Progenitor cell of endocrine pancreas (in vitro differentiated cells): ENCODE results near the gene KRTAP5-7. TPM values are rescaled to one million over a fixed set of nuclear protein-coding genes. Genes with fewer than 3 reads are reported as not detected.

Experiments used
- DNase-seq: peaks from one replicate; pipeline ENCODE4 v3.0.0; 2021; ENCODE audit warnings: low spot score; ENCODE audit not compliant: unreplicated experiment
- H3K27ac Mint-ChIP-seq: 2 replicates; pipeline ENCODE4 v1.8.0; 2021; ENCODE audit warnings: mild to moderate bottlenecking, moderate library complexity, mixed read lengths
- H3K27me3 Mint-ChIP-seq: 2 replicates; pipeline ENCODE4 v1.8.0; 2021; ENCODE audit warnings: mixed read lengths
- H3K36me3 Mint-ChIP-seq: 2 replicates; pipeline ENCODE4 v1.8.0; 2022; ENCODE audit warnings: mixed read lengths; ENCODE audit not compliant: insufficient read depth
- H3K4me1 Mint-ChIP-seq: 2 replicates; pipeline ENCODE4 v1.8.0; 2021; ENCODE audit warnings: low read depth, mixed read lengths
- H3K4me3 Mint-ChIP-seq: 2 replicates; pipeline ENCODE4 v1.8.0; 2021; ENCODE audit warnings: low read depth, mild to moderate bottlenecking, moderate library complexity, mixed read lengths
- H3K9me3 Mint-ChIP-seq: 2 replicates; pipeline ENCODE4 v1.8.0; 2021; ENCODE audit warnings: low read depth, mixed read lengths
- CTCF ChIP-seq: fragments of 200-600 bp; sonication (generic); IDR thresholded peaks from one replicate; pipeline ENCODE4 v1.5.0; 2021; ENCODE audit warnings: antibody characterized with exemption, mild to moderate bottlenecking; ENCODE audit not compliant: unreplicated experiment
- total RNA-seq: library from RNA; stranded (reverse); gene quantifications from 2 replicates; pipeline ENCODE4 v1.2.1, GENCODE V29; 2021

Gene KRTAP5-7
- total RNA-seq, 1 donor from 2014 or later = 0.41 TPM

- no peak for DNase-seq
- TF ChIP-seq CTCF = no peak
- Mint-ChIP-seq H3K27ac (no peak overlapping the region), H3K4me1 (peaks cover 8% of the 10 kb centered on the region), H3K4me3 (no peak overlapping the region), H3K9me3 (no peaks in the 10 kb centered on the region), H3K27me3 (no peaks in the 10 kb centered on the region), H3K36me3 (peaks cover 45% of the 10 kb centered on the region)
Observed at GRCh38 chr11:71482746-71483364, 44.2 kb upstream of the KRTAP5-7 start.

GRCh38 chr11:71483692-71484091 lies 43.4 kb upstream of the KRTAP5-7 start:
- Mint-ChIP-seq H3K27ac (no peak overlapping the region), H3K27me3 (no peaks in the 10 kb centered on the region), H3K9me3 (no peaks in the 10 kb centered on the region), H3K4me1 (peaks cover 16% of the 10 kb centered on the region), H3K36me3 (peaks cover 46% of the 10 kb centered on the region), H3K4me3 (no peak overlapping the region)
- TF ChIP-seq CTCF = no peak
- DNase-seq = no peak

GRCh38 chr11:71484248-71485062 lies 42.6 kb upstream of the KRTAP5-7 start:
- H3K4me1 Mint-ChIP-seq = peaks cover 19% of the 10 kb centered on the region
- no peak overlapping the region for H3K27ac Mint-ChIP-seq
- no peak for TF ChIP-seq CTCF
- no peaks in the 10 kb centered on the region for H3K27me3 Mint-ChIP-seq
- no peaks in the 10 kb centered on the region for H3K9me3 Mint-ChIP-seq
- DNase-seq = no peak
- H3K4me3 Mint-ChIP-seq = no peak overlapping the region
- peaks cover 46% of the 10 kb centered on the region for H3K36me3 Mint-ChIP-seq

GRCh38 chr11:71485063-71485399 lies 42.0 kb upstream of the KRTAP5-7 start:
- Mint-ChIP-seq H3K27ac (no peak overlapping the region), H3K27me3 (no peaks in the 10 kb centered on the region), H3K9me3 (no peaks in the 10 kb centered on the region), H3K36me3 (peaks cover 44% of the 10 kb centered on the region), H3K4me3 (no peak overlapping the region), H3K4me1 (peaks cover 19% of the 10 kb centered on the region)
- no peak for DNase-seq
- TF ChIP-seq CTCF = no peak

- peaks cover 45% of the 10 kb centered on the region for H3K36me3 Mint-ChIP-seq
- no peak for DNase-seq
- H3K4me1 Mint-ChIP-seq = peaks cover 19% of the 10 kb centered on the region
- no peak overlapping the region for H3K27ac Mint-ChIP-seq
- H3K4me3 Mint-ChIP-seq = no peak overlapping the region
- no peaks in the 10 kb centered on the region for H3K27me3 Mint-ChIP-seq
- no peak for TF ChIP-seq CTCF
- no peaks in the 10 kb centered on the region for H3K9me3 Mint-ChIP-seq
Observed at GRCh38 chr11:71485466-71485865, 41.6 kb upstream of the KRTAP5-7 start.
